Transverse colon (tissue), 4 donors: ENCODE measurements around the gene USP22.
"Not testable (repeated sequence)": the region's sequence is repeated elsewhere in the genome, so short reads cannot be mapped to it uniquely, and the experiment has no call there.

ENCODE experiments used
- CTCF ChIP-seq, 5 experiments: fragments of 200-600 bp in 3 of 5; fragments of 450-650 bp in 2 of 5; sonication (generic) in 3 of 5; IDR thresholded peaks; 1 replicate in 2 of 5; 2 replicates in 3 of 5; pipeline ENCODE4 v1.5.1; 2016 to 2017; ENCODE audit warnings: antibody characterized with exemption in 5 of 5, inconsistent platforms in 3 of 5, mild to moderate bottlenecking in 2 of 5, moderate library complexity in 1 of 5
- EP300 ChIP-seq: sonication (generic); formaldehyde crosslinking; IDR thresholded peaks from one replicate; pipeline ENCODE4 v1.6.1; 2017; ENCODE audit warnings: antibody characterized with exemption, low read depth
- POLR2A ChIP-seq: fragments of 450-650 bp; IDR thresholded peaks from one replicate; pipeline ENCODE4 v1.6.1; 2016; ENCODE audit warnings: antibody characterized with exemption, mild to moderate bottlenecking, moderate library complexity
- POLR2AphosphoS5 ChIP-seq, 3 donors: sonication (generic); formaldehyde crosslinking; IDR thresholded peaks; one replicate each; pipeline ENCODE4 v1.6.1; 2016; ENCODE audit warnings: antibody characterized with exemption in 3 of 3

- TF ChIP-seq CTCF (IDR thresholded peaks at IDR 0.05); POLR2A; EP300; POLR2AphosphoS5 (IDR thresholded peaks at IDR 0.05): not testable (repeated sequence)
Measured at GRCh38 chr17:20977609-20978253, 65.1 kb downstream of the USP22 start.
